Islet of Langerhans (tissue), 1 donor: ENCODE measurements around the gene AFAP1L1.

Experiments used
- FAIRE-seq: peaks from one replicate; lab custom pipeline; 2011; peaks lifted over from hg19 to GRCh38; lab: Jason Lieb, UNC

AFAP1L1 gene

DNA sequence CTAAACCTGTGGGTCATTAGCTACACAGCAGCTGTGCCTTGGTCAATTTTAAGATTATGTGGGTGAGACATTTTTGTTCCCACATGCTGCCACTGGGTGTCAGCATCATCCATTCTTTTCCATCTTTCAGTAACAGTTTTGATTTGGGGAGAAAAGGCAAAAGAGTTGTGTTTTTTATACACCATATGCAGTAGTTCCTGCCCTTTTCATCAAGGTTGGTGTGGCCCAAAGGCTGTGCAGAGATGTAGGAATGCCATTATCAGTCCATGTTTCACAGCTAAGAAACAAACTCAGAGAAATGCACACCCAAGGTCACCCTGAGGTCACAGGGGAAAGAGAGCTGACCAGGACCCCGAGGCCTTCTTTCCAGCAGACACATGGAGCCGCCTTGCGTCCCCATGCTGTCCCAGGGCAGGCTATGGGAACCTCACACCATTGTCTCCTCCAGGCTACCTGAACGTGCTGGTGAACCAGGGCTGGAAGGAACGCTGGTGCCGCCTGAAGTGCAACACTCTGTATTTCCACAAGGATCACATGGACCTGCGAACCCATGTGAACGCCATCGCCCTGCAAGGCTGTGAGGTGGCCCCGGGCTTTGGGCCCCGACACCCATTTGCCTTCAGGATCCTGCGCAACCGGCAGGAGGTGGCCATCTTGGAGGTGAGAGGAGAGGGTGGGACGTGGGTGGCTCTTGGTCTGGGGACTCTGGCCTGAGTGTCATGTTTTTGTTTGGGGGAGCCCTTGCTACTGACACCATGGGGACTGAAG is 45.8 kb downstream of the AFAP1L1 start:
- FAIRE-seq, result peak; percentile 97

DNA sequence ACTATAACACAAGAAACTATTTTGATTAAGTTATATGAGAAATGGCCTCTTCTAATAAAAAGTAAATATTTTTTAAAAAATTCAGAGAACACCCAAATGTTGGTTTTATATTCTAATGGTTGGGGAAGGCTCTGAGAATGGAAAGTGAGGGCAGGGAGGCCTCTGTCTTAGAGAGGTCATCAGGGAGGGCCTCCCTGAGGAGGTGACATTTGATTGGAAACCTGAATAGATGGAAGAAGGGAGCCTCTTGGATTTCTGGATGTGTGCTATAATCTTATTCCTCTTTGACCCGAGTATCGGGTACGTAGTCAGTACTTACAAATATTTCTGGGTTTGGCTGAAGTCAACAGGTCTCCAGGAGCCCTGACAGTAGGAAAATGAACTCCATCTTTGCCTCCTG is 47.5 kb downstream of the AFAP1L1 start:
- FAIRE-seq, result no peak

DNA sequence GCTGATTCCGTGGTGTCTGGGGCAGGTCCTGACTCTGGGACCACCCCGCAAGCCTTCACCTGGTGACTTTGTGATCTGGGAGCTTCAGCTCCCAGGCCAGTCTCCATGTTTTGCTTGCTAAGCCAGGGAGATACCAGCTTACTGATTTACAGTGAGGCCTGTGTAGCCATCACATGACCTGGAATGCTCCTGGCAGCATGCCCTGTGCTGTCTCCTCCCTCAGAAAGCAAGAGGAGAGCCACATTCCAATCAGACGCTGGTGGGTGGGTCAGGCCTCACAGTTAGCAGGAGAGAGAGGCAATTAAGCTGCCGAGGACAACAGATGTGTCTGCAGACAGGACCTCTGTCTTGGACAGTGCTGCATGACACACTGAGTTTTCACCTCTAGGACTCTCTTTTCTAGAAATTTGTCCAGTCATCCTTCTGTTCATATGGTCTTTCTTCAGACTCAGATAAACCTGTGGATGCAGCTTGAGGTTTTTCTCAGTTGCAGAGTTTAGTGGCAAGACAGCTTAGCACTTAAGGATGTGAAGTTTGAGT is 49.2 kb downstream of the AFAP1L1 start:
- peak; percentile 85 for FAIRE-seq

DNA sequence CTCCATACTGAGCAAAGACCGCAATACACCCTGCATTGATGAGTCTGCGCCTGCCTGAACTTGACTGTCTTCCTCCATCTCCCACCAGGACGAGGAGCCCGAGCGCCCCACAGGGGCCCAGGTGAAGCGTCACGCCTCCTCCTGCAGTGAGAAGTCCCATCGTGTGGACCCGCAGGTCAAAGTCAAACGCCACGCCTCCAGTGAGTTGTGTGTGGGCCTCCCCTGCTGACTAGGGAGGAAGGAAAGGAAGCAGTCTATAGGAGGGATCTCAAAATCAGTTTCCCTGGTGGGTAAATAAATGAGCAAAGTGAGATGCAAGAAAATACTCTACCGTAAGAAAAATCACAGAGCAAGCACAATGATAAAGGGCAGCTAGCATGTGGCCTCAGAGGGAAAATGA is 50.9 kb downstream of the AFAP1L1 start:
- FAIRE-seq, result no peak

GRCh38 chr5:149323210-149323609 is 51.6 kb downstream of the AFAP1L1 start:
- no peak for FAIRE-seq

GRCh38 chr5:149323621-149324205 is 52.1 kb downstream of the AFAP1L1 start:
- FAIRE-seq, result no peak

GRCh38 chr5:149324641-149325040 is 53.0 kb downstream of the AFAP1L1 start:
- no peak for FAIRE-seq

GRCh38 chr5:149325166-149325735 is 53.6 kb downstream of the AFAP1L1 start:
- no peak for FAIRE-seq

GRCh38 chr5:149325894-149326293 is 54.2 kb downstream of the AFAP1L1 start:
- no peak for FAIRE-seq

DNA sequence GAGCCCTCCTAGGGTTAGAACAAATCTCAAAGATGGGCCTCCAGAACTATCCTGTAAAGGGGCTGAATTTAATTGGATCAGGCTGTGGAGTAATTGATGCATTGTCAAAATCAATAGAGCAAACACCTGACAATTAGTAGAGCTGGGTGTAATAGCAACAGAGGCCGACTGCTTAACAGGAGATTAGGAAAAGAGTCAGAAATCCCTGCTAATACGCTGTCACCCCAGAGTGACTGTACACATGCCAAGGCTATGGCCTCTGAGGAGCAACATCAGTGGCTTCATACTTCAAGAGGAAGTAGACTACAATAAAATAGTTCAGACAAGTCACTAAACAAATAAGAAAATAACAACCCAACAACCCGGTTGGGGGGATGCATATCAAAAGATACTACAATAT is 55.0 kb downstream of the AFAP1L1 start:
- FAIRE-seq, result no peak

DNA sequence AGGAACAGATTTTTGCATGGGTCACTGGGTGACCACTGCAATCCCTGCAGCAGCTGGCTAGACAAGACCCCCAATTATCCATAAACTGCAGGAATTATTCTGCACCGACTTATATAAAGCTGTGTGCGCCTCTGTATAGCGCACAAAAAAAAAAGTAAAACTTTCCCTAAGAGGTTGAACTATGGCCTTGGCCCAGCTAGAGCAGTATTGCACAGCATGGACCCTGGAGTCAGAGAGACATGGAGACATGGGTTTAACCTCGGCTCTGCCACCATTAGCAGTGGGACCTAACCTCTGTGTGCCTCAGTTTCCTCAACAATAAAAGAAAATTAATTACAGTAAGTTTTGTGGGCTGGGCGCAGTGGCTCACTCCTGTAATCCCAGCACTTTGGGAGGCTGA is 56.5 kb downstream of the AFAP1L1 start:
- no peak for FAIRE-seq

DNA sequence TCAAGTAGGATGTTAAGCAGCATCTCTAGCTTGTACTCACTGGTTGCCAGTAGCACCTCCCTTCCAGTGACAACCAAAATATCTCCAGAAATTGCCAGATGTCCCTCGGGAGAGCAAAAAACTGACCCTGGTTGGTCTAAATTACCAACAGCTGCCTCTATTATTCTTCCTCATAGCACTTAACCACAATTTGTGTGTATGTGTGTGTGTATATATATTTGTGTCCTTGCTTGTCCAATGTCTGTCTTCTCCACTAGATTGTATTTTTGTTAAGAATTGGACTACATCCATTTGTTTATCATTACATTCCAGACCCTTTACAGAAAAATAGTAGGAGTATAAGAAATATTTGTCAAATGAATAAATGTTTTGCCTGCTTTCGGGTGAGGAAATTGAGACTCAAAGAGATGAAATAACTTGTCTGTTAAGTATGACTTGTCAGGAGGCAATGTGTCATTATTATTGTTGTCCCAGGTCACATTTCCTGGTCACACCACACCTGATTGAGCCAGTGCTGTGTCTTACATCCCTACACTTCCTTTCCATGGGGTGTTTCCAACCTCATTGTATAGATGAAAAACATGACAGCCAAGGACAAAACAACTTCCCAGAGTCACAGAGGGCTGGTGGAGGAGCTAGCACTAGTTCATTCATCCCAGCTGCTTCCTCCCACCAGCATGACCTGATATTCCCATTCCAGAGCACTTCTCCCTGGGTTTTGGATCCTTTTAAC is 62.2 kb downstream of the AFAP1L1 start:
- no peak for FAIRE-seq

DNA sequence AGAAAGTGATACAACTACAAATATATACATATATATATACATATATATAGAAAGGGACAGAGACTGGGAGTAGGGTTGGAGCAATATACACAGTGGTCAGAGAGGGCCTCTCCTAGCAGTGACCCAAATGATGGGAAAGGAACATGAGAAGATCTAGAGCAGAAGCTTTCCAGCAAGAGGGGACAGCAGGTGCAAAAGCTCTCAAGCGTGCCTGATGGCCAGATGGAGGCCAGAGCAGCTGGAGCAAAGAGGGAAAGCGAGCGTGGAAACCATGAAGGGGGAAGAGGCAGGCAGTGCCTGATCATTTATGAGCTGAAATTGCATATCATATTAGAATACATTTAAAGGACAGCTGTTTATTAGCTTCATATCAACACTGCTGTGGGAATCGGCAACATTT is 66.1 kb downstream of the AFAP1L1 start:
- FAIRE-seq, result peak; percentile 69

DNA sequence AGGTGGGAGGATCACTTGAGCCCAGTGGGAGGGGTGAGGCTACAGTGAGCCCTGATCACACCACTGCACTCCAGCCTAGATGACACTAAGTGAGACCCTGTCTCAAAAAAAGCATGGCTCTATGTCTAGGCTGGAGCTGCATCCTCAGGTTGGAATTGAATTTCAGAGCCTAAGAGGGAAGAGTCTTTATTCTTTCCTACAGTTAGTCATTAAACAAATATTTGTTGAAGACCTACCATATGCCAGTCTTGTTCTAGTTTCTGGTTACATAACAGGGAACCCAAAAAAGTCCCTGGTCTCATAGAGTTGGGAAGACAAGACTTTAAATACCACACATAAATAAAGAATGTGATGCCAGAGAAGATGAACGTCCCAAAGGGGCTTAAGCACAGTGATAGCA is 66.7 kb downstream of the AFAP1L1 start:
- FAIRE-seq, result no peak

- no peak for FAIRE-seq
Observed at GRCh38 chr5:149340920-149341319, 69.3 kb downstream of the AFAP1L1 start.

DNA sequence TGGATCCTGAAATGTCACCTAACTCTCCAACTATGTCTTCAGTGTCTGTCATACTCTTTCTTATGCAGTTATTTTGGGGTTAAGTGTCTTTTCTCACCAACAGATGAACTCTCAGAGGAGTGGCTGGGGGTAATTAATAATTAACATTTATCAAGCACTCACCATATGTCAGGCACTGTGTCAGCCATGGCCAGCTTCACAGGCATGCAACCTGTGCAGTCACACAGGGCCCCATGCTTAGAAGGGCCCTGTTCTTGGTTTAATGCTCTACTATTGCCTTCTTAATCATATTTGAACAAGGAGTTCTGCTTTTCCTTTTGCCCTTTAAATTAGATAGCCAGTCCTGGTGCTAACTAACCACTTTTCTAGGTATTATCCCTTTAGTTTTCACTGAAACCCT is 70.2 kb downstream of the AFAP1L1 start:
- no peak for FAIRE-seq

- FAIRE-seq, result no peak
Observed at GRCh38 chr5:149344151-149344550, 72.5 kb downstream of the AFAP1L1 start.

GRCh38 chr5:149345147-149345891 is 73.7 kb downstream of the AFAP1L1 start, which contains the start of gene GRPEL2:
TSS of gene GRPEL2 (plus strand) at chr5:149345499. CDS start at chr5:149345540, 41 bp downstream.
- FAIRE-seq, result no peak

DNA sequence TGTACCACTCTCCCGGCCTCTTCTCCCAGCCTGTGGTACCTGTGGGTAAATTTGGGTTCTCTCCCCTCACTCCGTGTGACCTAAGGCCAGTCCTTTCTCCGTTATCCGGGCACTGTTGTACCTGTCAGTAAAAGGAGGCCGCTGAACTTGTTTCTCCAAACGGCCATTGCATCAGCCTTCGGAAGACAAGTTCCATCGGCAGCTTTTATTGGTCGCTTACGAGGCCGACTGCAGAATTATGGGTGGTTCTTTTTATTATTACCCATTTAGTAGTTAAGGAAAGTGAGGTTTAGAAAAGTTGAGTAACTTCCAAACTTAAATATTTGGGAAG is 74.2 kb downstream of the AFAP1L1 start:
- FAIRE-seq, result no peak

DNA sequence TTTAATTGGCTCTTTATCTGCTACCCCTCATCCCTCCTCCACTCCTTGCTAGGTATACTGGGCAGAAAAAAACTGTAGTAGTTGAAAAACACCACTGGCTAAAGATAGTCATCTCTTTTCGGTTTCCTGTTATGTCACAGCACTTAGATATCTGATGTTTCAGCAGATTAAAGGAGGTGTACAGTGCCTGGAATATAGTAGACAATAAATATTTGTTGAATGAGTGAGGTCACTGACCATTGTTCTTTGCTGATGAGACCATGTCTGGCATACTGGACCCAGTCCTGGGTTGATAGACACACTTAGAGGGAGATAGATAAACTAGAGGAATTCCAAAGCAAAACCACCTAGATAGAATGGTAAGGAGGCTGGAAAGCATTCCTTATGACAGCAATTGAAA is 76.9 kb downstream of the AFAP1L1 start:
- no peak for FAIRE-seq

DNA sequence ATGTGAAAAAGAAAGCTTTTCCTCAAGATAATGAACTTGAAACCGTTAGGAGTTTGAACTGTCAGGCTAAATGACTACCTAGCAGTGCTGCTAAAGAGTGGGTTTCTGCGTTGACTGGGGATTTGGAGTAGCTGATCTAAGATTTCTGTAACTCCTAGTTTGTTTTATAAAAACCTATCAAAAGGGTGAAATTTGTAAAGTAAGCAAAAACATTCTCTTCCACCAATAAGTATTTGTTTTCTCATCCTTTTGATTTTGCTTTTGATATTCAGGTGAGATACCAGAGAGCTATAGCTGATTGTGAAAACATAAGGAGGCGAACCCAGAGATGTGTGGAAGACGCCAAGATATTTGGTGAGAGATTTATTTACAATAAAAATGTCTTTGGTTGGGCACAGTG is 77.7 kb downstream of the AFAP1L1 start:
- no peak for FAIRE-seq

DNA sequence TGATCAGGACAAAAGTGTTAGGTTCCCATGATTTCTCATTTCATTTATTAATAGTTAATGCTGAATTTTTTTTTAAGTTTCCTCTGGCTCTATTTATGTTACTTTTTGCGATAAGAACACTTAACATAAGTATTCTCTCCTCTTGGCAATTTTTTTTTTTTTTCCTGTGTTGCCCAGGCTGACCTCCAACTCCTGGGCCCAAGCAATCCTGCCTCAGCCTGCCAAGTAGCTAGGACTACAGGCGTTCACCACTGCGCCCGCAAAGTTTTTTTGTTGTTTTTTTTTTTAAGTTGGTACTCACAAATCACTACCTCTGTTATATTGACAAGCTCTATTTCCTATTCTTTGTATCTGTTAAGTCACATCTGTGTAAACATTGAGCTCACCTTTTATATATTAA is 80.5 kb downstream of the AFAP1L1 start:
- FAIRE-seq, result no peak
